Heart left ventricle (tissue), 13 donors: Measurements from ENCODE around the gene MGP.

ENCODE experiments used
- POLR2A ChIP-seq, 2 donors: fragments of 450-650 bp; IDR thresholded peaks; one replicate each; pipeline ENCODE4 v1.6.1; 2017; ENCODE audit warnings: antibody characterized with exemption in 2 of 2, mild to moderate bottlenecking in 2 of 2, moderate library complexity in 2 of 2
- TF ChIP-seq, protein P1 (sequence below), 12 donors: fragments of 200-600 bp; sonication (generic) in 4 of 12; IDR thresholded peaks; one replicate each; pipeline versions ENCODE4 v1.5.0 to v1.8.0; 2018 to 2022; ENCODE audit warnings: antibody characterized with exemption in 12 of 12, mild to moderate bottlenecking in 5 of 12
- donor health status: ischemic (EF 13 %, LVEDD 7.1; RV severe dilation, severe dysfunction).
- donor health status: DM: no; HTN: yes; CAD: no.
- donor health status: DM: no; HTN: no; CAD: no.
- donor health status: ischemic (EF 25% LVEDD 6.9; RV normal size, moderate dysfunction).
- donor health status: ischemic (EF 25% LVEDD 5.7; RV mildly dilated, moderate dysfunction).
- donor health status: ischemic (EF 35%, LVEDD 5.7; RV mildly dilated, moderate dysfunction).
- donor health status: nonischemic (EF 11% LVEDD 7.7; RV severe dilation, severe dysfunction).
- donor health status: DM: yes; HTN: yes; CAD: no.
- donor health status: PGD.
- donor health status: ischemic (EF 29% LVEDD 5.4; RV normal size, mild dysfunction).
- donor health status: nonischemic (EF 23%, LVEDD 6.1; RV moderate dilation, normal function).

GRCh38 chr12:14930299-14930698, 44.6 kb upstream of the MGP start:
- no peak for TF ChIP-seq POLR2A (IDR thresholded peaks at IDR 0.05)
- TF ChIP-seq, protein P1, sequence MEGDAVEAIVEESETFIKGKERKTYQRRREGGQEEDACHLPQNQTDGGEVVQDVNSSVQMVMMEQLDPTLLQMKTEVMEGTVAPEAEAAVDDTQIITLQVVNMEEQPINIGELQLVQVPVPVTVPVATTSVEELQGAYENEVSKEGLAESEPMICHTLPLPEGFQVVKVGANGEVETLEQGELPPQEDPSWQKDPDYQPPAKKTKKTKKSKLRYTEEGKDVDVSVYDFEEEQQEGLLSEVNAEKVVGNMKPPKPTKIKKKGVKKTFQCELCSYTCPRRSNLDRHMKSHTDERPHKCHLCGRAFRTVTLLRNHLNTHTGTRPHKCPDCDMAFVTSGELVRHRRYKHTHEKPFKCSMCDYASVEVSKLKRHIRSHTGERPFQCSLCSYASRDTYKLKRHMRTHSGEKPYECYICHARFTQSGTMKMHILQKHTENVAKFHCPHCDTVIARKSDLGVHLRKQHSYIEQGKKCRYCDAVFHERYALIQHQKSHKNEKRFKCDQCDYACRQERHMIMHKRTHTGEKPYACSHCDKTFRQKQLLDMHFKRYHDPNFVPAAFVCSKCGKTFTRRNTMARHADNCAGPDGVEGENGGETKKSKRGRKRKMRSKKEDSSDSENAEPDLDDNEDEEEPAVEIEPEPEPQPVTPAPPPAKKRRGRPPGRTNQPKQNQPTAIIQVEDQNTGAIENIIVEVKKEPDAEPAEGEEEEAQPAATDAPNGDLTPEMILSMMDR (IDR thresholded peaks at IDR 0.05): no peak
